ENCODE data around the gene TKT.

DNA sequence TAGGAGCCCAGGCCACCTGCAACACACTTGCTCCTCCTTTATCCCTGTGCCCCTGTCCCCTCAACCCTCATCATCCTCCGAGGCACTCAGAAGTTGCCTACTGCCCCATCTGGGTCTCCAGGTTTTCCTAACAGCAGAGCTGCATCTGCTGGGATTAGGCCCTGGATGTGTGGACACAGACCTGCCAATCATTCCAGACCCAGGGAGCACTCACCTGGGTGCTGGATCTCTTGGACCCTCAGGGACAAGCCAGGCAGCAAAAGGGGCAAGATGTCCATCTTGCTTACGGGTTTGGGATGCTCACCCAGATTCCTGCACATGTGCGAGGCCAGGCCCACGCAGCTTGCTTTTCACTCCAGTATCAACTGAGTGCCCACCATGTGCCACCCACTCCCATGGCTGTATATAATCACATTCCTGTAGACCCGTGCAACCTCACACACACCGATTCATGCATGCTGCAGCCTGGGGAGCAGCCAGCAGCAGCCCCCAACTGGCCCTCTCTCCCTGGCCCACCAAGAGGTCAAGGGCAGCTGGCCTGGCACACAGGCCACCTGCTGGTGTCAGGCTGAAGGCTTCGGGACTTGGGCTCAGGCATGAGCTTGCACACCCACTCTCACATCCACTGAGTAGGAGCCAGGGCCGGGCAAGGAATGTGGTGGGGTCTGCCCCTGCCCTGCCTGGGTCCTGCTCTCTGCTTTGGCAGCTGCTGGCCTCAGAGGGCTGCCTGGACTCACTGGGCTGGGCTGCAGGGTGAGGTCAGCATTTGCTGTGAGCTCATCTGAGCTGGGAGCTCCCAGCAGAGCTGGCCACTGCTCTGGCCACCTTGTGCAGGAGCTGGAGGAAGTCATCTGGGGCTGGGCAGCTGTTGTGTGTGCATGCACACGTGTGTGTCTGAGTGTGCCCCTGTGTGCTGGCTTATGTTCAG is 79.9 kb downstream of the TKT start:
- TF ChIP-seq POLR2AphosphoS5 (IDR thresholded peaks at IDR 0.05; ENCODE audit: low read depth, low read length) (no peak), TAF1 (IDR thresholded peaks at IDR 0.05; ENCODE audit: borderline replicate concordance, insufficient read depth, low read length) (no peak), SIN3A (IDR thresholded peaks at IDR 0.05; ENCODE audit: borderline replicate concordance, insufficient read depth, low read length) (no peak), FOXP2 (optimal IDR thresholded peaks at IDR 0.05; ENCODE audit: borderline replicate concordance, extremely low read depth, extremely low read length, insufficient read depth) (no peak)
- TF ChIP-seq, protein P1, sequence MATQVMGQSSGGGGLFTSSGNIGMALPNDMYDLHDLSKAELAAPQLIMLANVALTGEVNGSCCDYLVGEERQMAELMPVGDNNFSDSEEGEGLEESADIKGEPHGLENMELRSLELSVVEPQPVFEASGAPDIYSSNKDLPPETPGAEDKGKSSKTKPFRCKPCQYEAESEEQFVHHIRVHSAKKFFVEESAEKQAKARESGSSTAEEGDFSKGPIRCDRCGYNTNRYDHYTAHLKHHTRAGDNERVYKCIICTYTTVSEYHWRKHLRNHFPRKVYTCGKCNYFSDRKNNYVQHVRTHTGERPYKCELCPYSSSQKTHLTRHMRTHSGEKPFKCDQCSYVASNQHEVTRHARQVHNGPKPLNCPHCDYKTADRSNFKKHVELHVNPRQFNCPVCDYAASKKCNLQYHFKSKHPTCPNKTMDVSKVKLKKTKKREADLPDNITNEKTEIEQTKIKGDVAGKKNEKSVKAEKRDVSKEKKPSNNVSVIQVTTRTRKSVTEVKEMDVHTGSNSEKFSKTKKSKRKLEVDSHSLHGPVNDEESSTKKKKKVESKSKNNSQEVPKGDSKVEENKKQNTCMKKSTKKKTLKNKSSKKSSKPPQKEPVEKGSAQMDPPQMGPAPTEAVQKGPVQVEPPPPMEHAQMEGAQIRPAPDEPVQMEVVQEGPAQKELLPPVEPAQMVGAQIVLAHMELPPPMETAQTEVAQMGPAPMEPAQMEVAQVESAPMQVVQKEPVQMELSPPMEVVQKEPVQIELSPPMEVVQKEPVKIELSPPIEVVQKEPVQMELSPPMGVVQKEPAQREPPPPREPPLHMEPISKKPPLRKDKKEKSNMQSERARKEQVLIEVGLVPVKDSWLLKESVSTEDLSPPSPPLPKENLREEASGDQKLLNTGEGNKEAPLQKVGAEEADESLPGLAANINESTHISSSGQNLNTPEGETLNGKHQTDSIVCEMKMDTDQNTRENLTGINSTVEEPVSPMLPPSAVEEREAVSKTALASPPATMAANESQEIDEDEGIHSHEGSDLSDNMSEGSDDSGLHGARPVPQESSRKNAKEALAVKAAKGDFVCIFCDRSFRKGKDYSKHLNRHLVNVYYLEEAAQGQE (IDR thresholded peaks at IDR 0.05; ENCODE audit: insufficient read depth in 1 of 2, low read depth in 2 of 2, low read length in 2 of 2), result no peak
